Left lung (tissue), 10 donors: Measurements from ENCODE around the gene TMC8. TPM values are rescaled to one million over a fixed set of nuclear protein-coding genes. Genes with fewer than 3 reads are reported as not detected.
"Not testable (repeated sequence)": the region's sequence is repeated elsewhere in the genome, so short reads cannot be mapped to it uniquely, and the experiment has no call there.

Experiments
- ATAC-seq: fragments of 200-7000 bp; cut with Tn5 transposase; one replicate; pipeline ENCODE4 v1.9.1; 2020; ENCODE audit warnings: moderate library complexity
- DNase-seq, 4 donors: peaks; one replicate each; pipeline ENCODE4 v3.0.0-alpha.2; 2013 to 2020
- H3K27ac ChIP-seq, 2 donors: fragments of 200-600 bp; sonication (generic) in 1 of 2; one replicate each; pipeline versions ENCODE4 v1.5.0 to v1.8.0; 2020 to 2021
- H3K27me3 ChIP-seq, 2 donors: fragments of 200-600 bp; sonication (generic) in 1 of 2; one replicate each; pipeline versions ENCODE4 v1.5.0 to v1.8.0; 2020 to 2021
- H3K36me3 ChIP-seq, 2 donors: fragments of 200-600 bp; sonication (generic) in 1 of 2; one replicate each; pipeline versions ENCODE4 v1.5.0 to v1.8.0; 2020 to 2021
- H3K4me1 ChIP-seq, 2 donors: fragments of 200-600 bp; one replicate each; pipeline ENCODE4 v1.8.0; 2021
- H3K4me3 ChIP-seq, 2 donors: fragments of 200-600 bp; sonication (generic) in 1 of 2; one replicate each; pipeline versions ENCODE4 v1.5.0 to v1.8.0; 2020 to 2021; ENCODE audit warnings: mild to moderate bottlenecking in 1 of 2
- H3K9me3 ChIP-seq, 2 donors: fragments of 200-600 bp; sonication (generic) in 1 of 2; one replicate each; pipeline versions ENCODE4 v1.5.0 to v1.8.0; 2020 to 2021
- CTCF ChIP-seq, 2 donors: fragments of 200-600 bp; sonication (generic) in 1 of 2; IDR thresholded peaks; one replicate each; pipeline versions ENCODE4 v1.5.0 to v1.8.0; 2021; ENCODE audit warnings: antibody characterized with exemption in 2 of 2
- intact Hi-C, 2 donors: fragments of 100-400 bp; cut with DNase I; formaldehyde crosslinking; loops; one replicate each; pipeline versions ENCODE4 v1.11.2 to v1.14.2; 2022
- polyA plus RNA-seq, 6 donors: library from polyadenylated mRNA; unstranded; fragments of 120-200 nt; gene quantifications; one replicate each; pipeline ENCODE4 v1.2.1, GENCODE V29; 2013; ENCODE audit not compliant: insufficient read length in 6 of 6
- total RNA-seq, 2 donors: library from RNA; stranded (reverse); fragmentation: NEBNext Ultra II Directional; extraction: Animal tissue kit (Norgen Biotek cat#: 25700); gene quantifications; one replicate each; pipeline ENCODE4 v1.2.1, GENCODE V29; 2021
- donor health status: DM: no; HTN: yes; CAD: no.
- donor health status: DM: no; HTN: no; CAD: no.

TMC8 gene
- total and polyA plus RNA-seq, 8 donors = 4.1 to 37.3 (median 5.9) TPM

- H3K27ac ChIP-seq = no peak overlapping the region
- ATAC-seq = no peak
- H3K4me1 ChIP-seq = peaks cover 6 to 31% of the 10 kb centered on the region in 2 donors
Observed at GRCh38 chr17:78166416-78166815, 35.8 kb downstream of the TMC8 start.

GRCh38 chr17:78168242-78168902 lies 37.8 kb downstream of the TMC8 start, which contains the start of gene SYNGR2:
Gene SYNGR2 (plus strand): TSS chr17:78168581. CDS start chr17:78168617, 36 bp downstream.
- peaks cover 21 to 51% of the 10 kb centered on the region in 2 donors for H3K4me1 ChIP-seq
- H3K9me3 ChIP-seq = no peaks in the 10 kb centered on the region
- H3K27ac ChIP-seq = peak within 1 kb of the TSS; percentile 80 to 81
- peak; percentile 79 for ATAC-seq
- H3K36me3 ChIP-seq = peaks cover 0 to 26% of the 10 kb centered on the region in 2 donors
- H3K27me3 ChIP-seq = no peaks in the 10 kb centered on the region
- H3K4me3 ChIP-seq = peak within 1 kb of the TSS; percentile 56 to 79
- peak in 3 of 4 donors; percentile 73 to 100 (median 88) for DNase-seq
- TF ChIP-seq CTCF (IDR thresholded peaks at IDR 0.05) = no peak
- intact Hi-C loops = no loop called here

More at GRCh38 chr17:78166416-78166815, 35.8 kb downstream of the TMC8 start:
- no peak for DNase-seq
- Histone ChIP-seq H3K9me3 (no peaks in the 10 kb centered on the region), H3K36me3 (peaks cover 0 to 10% of the 10 kb centered on the region in 2 donors), H3K4me3 (no peak overlapping the region), H3K27me3 (no peaks in the 10 kb centered on the region)
- no peak for TF ChIP-seq CTCF (IDR thresholded peaks at IDR 0.05)
- intact Hi-C loops = no loop called here

- H3K27me3 ChIP-seq = no peaks in the 10 kb centered on the region
- H3K27ac ChIP-seq = peak overlapping the region; percentile 80 to 81
- H3K4me1 ChIP-seq = peaks cover 28 to 58% of the 10 kb centered on the region in 2 donors
- DNase-seq = peak in 2 of 4 donors; percentile 65 to 87
- intact Hi-C loops = no loop called here
- peak overlapping the region; percentile 56 to 79 for H3K4me3 ChIP-seq
- peak; percentile 42 for ATAC-seq
- H3K36me3 ChIP-seq = peaks cover 0 to 31% of the 10 kb centered on the region in 2 donors
- no peak for TF ChIP-seq CTCF (IDR thresholded peaks at IDR 0.05)
- H3K9me3 ChIP-seq = no peaks in the 10 kb centered on the region
Observed at GRCh38 chr17:78168903-78169793, 38.6 kb downstream of the TMC8 start.

GRCh38 chr17:78170692-78171590 lies 40.4 kb downstream of the TMC8 start:
- H3K9me3 ChIP-seq = no peaks in the 10 kb centered on the region
- peak overlapping the region in 1 of 2 donors; percentile 92 for H3K27ac ChIP-seq
- H3K27me3 ChIP-seq = no peaks in the 10 kb centered on the region
- ATAC-seq (no peak), DNase-seq (no peak)
- peaks cover 44 to 76% of the 10 kb centered on the region in 2 donors for H3K4me1 ChIP-seq
- intact Hi-C loops = no loop called here
- H3K36me3 ChIP-seq = peaks cover 0 to 31% of the 10 kb centered on the region in 2 donors
- H3K4me3 ChIP-seq = peak overlapping the region in 1 of 2 donors; percentile 20
- no peak for TF ChIP-seq CTCF (IDR thresholded peaks at IDR 0.05)

- Histone ChIP-seq H3K4me1 (peaks cover 47 to 84% of the 10 kb centered on the region in 2 donors), H3K4me3 (peak overlapping the region in 1 of 2 donors; percentile 20)
Observed at GRCh38 chr17:78171591-78172248, 41.1 kb downstream of the TMC8 start.

More at GRCh38 chr17:78171591-78172248, 41.1 kb downstream of the TMC8 start:
- peak overlapping the region; percentile 88 to 92 for H3K27ac ChIP-seq
- H3K36me3 ChIP-seq = peaks cover 0 to 31% of the 10 kb centered on the region in 2 donors
- H3K9me3 ChIP-seq, DNase-seq, H3K27me3 ChIP-seq, intact Hi-C loops: not testable (repeated sequence)
- peak; percentile 0 for ATAC-seq
